ENCODE measurements around the gene CSTPP1.

Gene CSTPP1

GRCh38 chr11:46898396-46899095, 38.0 kb upstream of the CSTPP1 start:
- H3K4me3 ChIP-seq (replicated peaks; ENCODE audit: insufficient read depth, low read length), result no peak overlapping the region
- TF ChIP-seq SPI1 (IDR thresholded peaks at IDR 0.05; ENCODE audit: borderline replicate concordance, low read depth), result no peak
- TF ChIP-seq REST (IDR thresholded peaks at IDR 0.05; ENCODE audit: insufficient replicate concordance, low read depth), result no peak
- no peak for TF ChIP-seq GABPA (IDR thresholded peaks at IDR 0.05; ENCODE audit: low read depth)
- no peak for TF ChIP-seq POLR2AphosphoS5 (IDR thresholded peaks at IDR 0.05; ENCODE audit: low read depth)
- TF ChIP-seq CTCF (IDR thresholded peaks at IDR 0.05; ENCODE audit: insufficient read depth, low read length), result no peak
- H3K27me3 ChIP-seq (ENCODE audit: insufficient read depth, poor library complexity, severe bottlenecking), result no peaks in the 10 kb centered on the region
- no peak for DNase-seq (ENCODE audit: low read depth in 1 of 2, low spot score in 1 of 2)
- H3K27ac ChIP-seq (replicated peaks), result no peak overlapping the region

- no peak for DNase-seq (ENCODE audit: low read depth in 1 of 2, low spot score in 1 of 2)
- no peak for TF ChIP-seq CTCF (IDR thresholded peaks at IDR 0.05; ENCODE audit: insufficient read depth, low read length)
- no peak for TF ChIP-seq REST (IDR thresholded peaks at IDR 0.05; ENCODE audit: insufficient replicate concordance, low read depth)
- TF ChIP-seq SPI1 (IDR thresholded peaks at IDR 0.05; ENCODE audit: borderline replicate concordance, low read depth), result no peak
- TF ChIP-seq POLR2AphosphoS5 (IDR thresholded peaks at IDR 0.05; ENCODE audit: low read depth), result no peak
- TF ChIP-seq GABPA (IDR thresholded peaks at IDR 0.05; ENCODE audit: low read depth), result no peak
- Histone ChIP-seq H3K27ac (replicated peaks) (no peak overlapping the region), H3K4me3 (replicated peaks; ENCODE audit: insufficient read depth, low read length) (no peak overlapping the region), H3K27me3 (ENCODE audit: insufficient read depth, poor library complexity, severe bottlenecking) (no peaks in the 10 kb centered on the region)
Observed at GRCh38 chr11:46899501-46900025, 37.0 kb upstream of the CSTPP1 start.

- Histone ChIP-seq H3K4me3 (replicated peaks; ENCODE audit: insufficient read depth, low read length) (no peak overlapping the region), H3K27ac (replicated peaks) (no peak overlapping the region), H3K27me3 (ENCODE audit: insufficient read depth, poor library complexity, severe bottlenecking) (no peaks in the 10 kb centered on the region)
- no peak for DNase-seq (ENCODE audit: low read depth in 1 of 2, low spot score in 1 of 2)
- TF ChIP-seq POLR2AphosphoS5 (IDR thresholded peaks at IDR 0.05; ENCODE audit: low read depth), result no peak
- TF ChIP-seq GABPA (IDR thresholded peaks at IDR 0.05; ENCODE audit: low read depth), result no peak
- no peak for TF ChIP-seq SPI1 (IDR thresholded peaks at IDR 0.05; ENCODE audit: borderline replicate concordance, low read depth)
- TF ChIP-seq CTCF (IDR thresholded peaks at IDR 0.05; ENCODE audit: insufficient read depth, low read length), result no peak
- no peak for TF ChIP-seq REST (IDR thresholded peaks at IDR 0.05; ENCODE audit: insufficient replicate concordance, low read depth)
Observed at GRCh38 chr11:46900091-46900746, 36.3 kb upstream of the CSTPP1 start.

All from HL-60 (cell line).